GM11168 (cell line): Measurements from ENCODE around the gene HMCES.

Experiments
- in situ Hi-C: fragments of 300-500 bp; cut with MboI; formaldehyde crosslinking; loops from one replicate; pipeline ENCODE4 v1.12.0; 2022; ENCODE audit warnings: low sequenced_read_pairs; ENCODE audit not compliant: unreplicated experiment

HMCES gene

DNA sequence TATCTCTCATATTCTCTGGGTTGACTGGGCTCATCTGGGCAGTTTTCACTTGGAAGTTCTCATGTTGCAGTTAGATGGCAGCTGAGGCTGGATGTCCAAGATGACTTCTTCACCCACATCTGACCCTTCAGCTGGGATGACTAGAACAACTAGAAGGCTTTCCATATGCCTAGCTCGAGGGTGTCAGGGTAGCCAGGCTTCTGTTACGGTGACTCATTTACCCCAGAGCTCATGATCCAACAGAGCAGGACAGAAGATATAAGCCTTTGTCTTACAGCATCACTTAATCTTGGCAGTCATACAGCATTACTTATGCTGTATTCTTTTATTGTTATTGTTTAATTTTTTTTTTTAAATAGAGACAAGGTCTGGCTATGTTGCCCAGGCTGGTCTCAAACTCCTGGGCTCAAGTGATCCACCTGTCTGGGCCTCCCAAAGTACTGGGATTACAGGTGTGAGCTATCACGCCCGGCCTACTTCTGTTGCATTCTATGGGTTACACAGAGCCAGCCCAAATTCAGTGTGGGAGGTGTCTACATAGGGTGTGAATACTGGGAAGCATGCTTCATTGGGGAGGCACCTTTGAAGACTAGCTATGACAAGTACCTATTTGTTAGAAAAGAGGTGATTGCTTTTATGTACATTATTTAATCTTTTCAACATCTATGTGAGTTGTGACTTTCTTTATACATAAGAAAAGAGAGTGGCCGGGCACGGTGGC lies 10.7 kb downstream of the HMCES start:
- in situ Hi-C loops = no loop called here

- in situ Hi-C loops = no loop called here
Measured at GRCh38 chr3:129291236-129291886, 12.7 kb downstream of the HMCES start.

DNA sequence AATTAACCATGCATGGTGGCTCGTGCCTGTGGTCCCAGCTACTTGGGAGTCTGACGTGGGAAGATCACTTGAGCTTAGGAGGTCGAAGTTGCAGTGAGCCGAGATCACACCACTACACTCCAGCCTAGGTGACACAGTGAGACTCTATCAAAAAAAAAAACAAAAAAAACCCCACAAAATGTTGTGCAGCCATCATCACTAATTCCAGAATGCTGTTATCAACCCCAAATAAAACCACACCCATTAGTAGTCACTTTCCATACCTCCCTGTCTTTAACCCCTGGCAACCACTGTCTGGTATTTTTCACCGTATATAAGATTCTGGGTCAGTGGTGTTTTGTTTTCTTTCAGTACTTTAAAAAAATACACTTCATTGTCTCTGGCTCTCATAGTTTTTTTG lies 16.6 kb downstream of the HMCES start:
- in situ Hi-C loops = no loop called here

DNA sequence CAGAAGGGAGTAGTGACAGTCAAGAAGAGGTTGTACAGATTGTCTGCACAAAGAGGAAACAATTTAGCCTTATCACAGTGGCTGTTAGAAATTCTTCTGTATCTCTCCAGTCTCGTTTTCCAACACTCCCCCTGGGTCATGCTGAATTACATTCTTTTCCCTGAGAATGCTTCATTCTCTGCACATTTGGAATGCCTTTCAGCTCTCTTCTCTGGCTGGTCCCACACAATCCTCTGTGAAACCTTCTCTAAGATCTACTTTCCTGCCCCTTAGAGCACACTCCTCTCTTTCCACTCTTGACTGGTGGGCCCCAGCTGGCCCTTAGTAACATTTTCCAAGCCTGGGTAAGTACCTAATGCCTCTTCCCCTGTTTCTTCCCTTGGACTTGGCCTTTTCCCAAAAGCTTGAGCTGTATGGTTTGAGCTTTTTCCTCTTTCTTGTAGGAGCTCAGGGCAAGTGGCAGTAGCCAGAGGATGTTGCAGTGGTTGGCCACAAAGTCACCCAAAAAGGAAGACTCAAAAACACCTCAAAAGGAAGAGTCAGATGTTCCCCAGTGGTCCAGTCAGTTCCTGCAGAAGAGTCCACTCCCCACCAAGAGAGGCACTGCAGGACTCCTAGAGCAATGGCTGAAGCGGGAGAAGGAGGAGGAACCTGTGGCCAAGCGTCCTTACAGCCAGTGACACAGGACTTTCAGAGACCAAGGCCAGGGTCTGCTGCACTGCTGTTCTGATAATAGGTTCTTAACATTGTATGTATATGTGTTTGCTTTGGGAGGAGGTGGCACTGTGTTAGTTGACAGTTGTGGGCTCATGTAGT lies 25.7 kb downstream of the HMCES start:
- in situ Hi-C loops = no loop called here

GRCh38 chr3:129304962-129305222 lies 26.2 kb downstream of the HMCES start:
- in situ Hi-C loops = no loop called here

DNA sequence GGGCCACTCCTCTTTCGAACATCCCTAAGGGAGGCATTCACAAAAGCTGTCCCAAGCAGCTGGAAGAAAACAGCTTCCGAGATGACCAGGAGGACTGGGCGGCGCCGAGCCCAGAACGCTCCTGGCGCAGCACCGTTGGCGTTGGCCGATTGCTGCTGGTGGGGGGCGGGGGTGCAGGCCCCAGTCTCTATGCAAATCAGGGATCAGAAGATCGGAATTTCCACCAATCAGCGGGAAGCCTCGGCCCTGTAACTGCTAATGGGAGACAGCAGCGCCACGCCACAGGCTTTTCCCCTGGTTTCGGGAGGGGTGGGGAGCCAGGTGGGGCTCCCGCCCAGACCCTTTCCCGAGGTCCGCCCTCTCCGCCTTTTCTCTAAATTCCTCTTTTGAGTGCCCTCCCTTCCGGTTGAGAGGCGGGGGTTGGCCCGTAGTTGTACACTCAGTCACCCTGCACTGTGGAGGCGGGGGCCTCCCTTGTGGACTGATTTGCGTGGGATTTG lies 27.0 kb downstream of the HMCES start:
- in situ Hi-C loops = no loop called here

DNA sequence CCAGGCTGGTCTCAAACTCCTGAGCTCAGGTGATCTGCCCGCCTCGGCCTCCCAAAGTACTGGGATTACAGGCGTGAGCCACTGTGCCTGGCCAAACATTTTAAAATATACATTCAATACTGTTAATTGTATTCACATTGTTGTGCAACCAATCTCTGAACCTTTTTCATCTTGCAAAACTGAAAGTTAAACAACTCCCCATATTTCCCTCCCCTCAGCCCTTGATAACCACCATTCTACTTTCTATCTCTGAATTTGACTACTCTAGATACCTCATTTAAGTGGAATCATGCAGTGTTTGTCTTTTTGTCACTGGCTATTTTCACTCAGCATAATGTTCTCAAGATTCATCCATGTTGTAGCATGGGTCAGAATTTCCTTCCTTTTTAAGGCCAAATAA lies 30.0 kb downstream of the HMCES start:
- in situ Hi-C loops = no loop called here

DNA sequence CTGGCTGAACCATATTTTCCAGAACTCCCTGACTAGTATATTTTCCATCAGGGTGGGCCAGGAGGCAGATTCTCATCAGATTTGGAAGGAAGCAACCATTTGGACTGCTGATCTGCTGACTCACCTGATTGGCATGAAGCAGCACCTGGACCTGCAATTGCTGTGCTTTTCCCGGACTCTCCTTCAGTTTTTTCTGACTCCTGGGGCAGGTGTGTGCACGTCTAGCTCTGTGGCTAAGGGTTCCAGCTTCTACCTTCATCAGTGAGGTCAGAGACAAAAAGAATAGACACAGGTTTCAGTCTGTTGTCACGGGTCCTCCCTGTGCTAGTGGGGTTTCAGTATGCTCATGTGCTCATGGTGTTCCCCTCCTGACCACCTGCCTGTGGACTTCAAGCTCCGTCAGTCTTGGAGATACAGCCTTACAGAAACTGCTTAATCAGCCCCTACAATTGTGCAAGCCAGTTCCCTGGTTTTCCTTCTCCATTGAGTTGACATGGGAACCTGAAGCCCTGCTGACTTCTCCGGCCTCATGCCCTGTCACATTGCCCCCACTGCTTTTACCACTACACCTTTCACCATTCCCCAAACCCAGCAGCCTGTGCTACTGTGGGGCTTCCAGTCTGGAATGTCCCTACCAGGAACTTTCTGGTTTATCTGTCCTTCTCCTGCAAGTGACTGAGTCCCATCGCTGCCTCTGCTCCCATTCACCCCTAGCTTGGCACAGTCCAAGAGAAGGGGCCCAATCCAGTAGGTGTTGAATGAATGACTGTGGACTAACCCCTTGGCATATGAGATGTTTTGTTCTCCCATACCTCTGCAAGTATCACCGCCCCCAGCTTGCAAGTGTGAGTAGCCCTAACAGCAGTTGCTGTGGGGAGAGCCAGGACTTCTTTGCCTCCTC lies 31.7 kb downstream of the HMCES start:
- in situ Hi-C loops = no loop called here

DNA sequence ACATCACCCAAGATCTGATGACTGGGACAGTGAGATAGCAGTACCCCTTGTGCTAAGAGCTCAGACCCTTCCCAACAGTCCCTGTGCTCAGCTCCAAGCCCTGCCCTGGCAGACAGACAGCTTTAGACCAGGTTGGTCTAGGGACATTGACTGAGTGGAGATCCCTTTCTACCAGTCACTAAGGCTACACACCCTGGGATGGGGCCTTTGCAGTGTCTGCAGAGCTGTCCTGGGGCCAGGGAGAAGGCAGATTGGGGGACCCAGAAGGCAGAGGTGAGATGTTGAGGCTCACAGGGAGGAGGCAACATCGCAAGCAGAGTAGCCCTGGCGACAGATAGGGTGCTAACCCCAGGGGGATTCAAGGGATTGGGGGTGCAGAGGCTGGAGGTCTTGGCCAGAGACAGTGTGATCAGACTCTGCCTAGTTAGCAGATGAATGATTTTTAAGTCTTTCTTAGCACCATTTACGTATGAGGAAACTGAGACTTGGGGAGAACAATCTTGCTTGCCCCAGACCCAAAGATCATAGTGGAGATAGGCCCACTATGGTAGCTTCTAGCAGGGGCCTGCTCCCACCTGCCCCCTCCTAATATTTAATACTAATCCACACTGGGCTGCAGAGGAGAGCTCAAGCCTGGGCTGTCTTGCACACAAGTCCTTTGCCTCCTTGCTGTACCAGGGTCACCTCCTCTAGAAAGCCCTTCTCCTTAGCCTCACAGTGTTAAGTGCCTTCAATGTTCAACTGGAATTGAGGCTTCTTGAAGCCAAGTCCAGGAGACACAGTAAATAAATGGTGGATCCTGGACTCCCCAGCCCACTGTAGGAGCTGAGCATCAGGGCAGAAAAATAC lies 32.6 kb downstream of the HMCES start:
- in situ Hi-C loops = no loop called here

- in situ Hi-C loops = no loop called here
Measured at GRCh38 chr3:129312021-129312639, 33.5 kb downstream of the HMCES start.

DNA sequence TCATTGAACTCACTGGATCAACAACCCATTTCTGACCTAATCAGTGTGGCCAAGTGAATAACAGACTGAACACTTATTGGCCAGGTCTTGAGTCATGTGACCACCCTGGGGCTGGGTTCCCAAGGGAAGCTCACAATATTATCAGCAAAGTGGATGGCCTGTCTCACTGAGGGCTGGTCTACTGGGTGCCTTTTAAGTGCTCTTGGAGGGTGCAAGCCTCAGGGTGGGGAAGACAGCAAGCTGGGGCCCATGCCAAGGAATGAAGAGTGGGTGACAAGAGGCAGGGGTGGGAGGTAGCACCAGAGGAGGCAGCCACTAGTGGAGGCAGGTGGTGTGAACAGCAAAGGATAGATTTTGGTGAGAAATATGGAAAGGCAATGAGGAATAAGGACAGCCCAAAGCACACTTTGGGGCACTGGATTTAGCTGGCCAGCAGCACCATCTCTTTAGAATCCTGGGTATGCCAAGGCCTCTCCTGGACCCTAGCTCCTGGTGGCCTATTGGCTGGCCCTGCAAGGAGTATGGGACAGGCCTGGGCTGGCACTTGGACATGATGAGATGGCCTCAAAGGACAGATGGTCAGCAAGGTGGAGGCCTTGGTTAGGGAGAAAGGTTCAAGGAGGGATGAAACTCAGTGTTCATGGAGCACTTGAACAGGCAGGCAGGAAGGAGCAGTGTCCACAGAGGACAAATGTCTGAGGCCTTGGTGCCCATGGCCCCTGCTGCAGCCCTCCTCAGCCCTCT lies 34.2 kb downstream of the HMCES start:
- in situ Hi-C loops = no loop called here

- in situ Hi-C loops = no loop called here
Measured at GRCh38 chr3:129313415-129313664, 34.7 kb downstream of the HMCES start.

DNA sequence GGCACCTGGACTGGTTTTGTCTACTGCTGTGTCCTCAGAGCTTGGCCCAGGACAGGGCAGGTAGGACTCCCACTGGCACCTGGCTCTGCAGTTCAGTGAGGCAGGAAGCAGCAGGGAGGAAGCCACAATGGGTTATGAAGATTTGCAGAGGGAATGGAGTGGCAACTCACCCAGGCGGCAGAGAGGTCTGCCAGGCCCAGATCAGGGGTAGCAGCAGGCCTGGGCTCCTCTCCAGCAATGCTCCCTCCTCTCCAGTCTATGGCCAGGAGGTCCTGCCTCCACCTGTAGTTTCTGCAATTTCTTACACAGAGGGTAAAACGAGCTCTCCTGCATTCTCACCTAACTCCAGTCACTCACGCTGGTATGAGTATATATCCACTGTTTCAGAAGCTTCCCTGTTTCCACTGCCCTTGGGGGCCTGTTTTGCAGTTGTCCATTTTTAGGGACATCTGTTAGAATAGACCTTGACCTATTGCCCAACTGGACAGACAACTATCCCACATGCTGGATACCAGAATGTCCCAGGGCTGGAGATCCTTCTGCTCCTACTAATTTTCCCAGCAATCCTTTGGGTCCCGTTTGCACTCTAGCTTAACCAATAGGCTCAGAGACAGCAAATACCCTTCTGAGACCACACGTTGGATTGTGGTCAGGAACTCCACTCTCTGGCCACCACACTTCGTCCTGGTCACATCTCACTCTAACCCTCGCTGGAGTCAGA lies 35.2 kb downstream of the HMCES start:
- in situ Hi-C loops = no loop called here

DNA sequence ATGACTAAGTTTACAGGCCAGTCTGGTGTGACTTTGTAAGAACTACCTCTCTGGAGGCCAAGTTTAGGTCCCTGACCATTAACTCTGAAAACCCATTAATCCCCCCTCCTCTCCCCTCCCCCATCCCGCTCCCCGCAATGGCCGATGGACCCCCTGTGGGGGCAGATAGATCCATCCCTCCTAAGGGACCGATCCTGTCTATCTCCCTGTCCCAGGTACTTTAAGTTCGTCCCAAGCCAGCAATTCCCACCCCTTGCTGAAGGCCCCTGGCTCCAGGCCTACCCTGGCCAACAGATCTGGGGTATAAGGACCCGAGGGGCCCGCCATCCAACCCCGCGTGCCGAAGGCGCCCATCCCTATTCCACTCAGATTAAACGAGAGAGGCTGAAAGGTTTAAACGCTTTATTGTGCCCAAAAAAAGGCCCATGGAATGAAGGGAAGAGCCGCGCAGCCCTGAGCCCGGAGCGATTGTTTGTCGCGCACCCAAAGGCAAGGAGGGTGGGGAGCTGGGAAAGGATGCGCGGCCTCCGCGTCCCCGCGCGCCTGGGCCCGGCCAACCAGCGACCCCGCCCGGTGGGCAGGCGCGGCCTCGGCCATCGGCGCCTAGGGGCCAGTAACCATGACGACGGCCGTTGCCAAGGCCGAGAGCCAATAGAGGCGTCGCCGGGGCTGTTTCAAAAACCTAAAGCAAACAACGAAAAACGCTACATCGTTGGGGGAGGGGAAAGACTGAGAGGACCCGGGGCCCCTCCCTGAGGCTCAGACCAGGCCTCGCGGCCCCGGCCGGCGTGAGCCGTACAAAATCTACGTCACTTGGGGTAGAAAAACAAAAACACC lies 35.9 kb downstream of the HMCES start:
- in situ Hi-C loops = no loop called here

DNA sequence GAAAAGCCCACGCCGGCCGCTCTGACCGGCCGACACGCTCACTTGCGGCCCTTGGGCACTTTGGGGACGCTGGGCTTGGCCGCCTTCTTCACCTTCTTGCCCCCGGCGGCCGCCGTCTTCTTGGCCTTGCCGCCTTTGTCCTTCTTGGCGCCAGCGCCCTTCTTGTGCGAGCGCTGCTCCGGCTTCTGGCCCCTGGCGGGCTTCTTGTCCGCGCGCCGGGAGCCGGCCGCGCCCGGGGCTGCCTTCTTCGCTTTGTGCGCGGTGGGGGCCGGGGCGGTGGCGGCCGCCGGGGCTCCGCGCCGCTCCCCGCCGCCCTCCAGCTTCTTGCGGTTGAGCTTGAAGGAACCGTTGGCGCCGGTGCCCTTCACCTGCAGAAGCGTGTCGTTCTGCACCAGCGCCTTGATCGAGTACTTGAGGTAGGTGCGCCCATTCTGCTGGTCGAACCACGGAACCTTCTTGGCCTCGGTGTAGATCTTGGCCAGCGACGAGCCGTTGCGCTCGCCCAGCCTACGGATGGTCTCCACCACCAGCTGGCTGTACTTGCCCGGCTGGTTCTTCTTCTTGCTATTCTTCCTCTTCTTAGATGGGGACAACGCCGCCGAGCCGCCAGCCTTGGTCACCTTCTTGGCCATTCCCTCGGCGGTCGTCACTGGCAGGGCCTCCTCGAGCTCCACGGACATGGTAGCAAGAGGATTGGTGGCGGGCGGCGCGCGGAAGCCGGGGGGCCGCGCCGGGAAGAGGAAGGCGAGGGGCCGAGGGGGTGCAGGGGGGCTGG lies 36.7 kb downstream of the HMCES start:
- in situ Hi-C loops = no loop called here

GRCh38 chr3:129315998-129316247 lies 37.3 kb downstream of the HMCES start:
- in situ Hi-C loops = no loop called here
